ENCODE data around the gene EGR2.

- TF ChIP-seq CTCF (IDR thresholded peaks at IDR 0.05) (no peak), POLR2AphosphoS5 (IDR thresholded peaks at IDR 0.05; ENCODE audit: low read depth, low read length) (no peak), REST (IDR thresholded peaks at IDR 0.05; ENCODE audit: insufficient read depth in 1 of 2, low read depth in 2 of 2, low read length in 1 of 2) (no peak), TCF7L2 (IDR thresholded peaks at IDR 0.05; ENCODE audit: low read depth, low read length) (no peak), SIN3A (IDR thresholded peaks at IDR 0.05; ENCODE audit: borderline replicate concordance, insufficient read depth, low read depth, low read length) (no peak)
Observed at GRCh38 chr10:62850646-62851045, 34.5 kb upstream of the EGR2 start.

Data from Panc1 (cell line).